Gastroesophageal sphincter (tissue), 4 donors: Measurements from ENCODE around the gene HSD17B13. TPM values are rescaled to one million over a fixed set of nuclear protein-coding genes. Genes with fewer than 3 reads are reported as not detected.
"Not testable (repeated sequence)": the region's sequence is repeated elsewhere in the genome, so short reads cannot be mapped to it uniquely, and the experiment has no call there.

Experiments used
- ATAC-seq: fragments of 150-250 bp; one replicate; pipeline ENCODE4 v1.9.1; 2016; ENCODE audit warnings: mild to moderate bottlenecking, moderate library complexity
- H3K27ac ChIP-seq, 4 donors: fragments of 200-600 bp; sonication (generic) in 3 of 4; 1 replicate in 3 of 4; 2 replicates in 1 of 4; pipeline ENCODE4 v1.5.1; 2016 to 2019
- H3K27me3 ChIP-seq: fragments of 200-600 bp; sonication (generic); one replicate; pipeline ENCODE4 v1.5.1; 2019
- H3K36me3 ChIP-seq, 2 donors: fragments of 200-600 bp; sonication (generic); one replicate each; pipeline ENCODE4 v1.5.1; 2019; ENCODE audit warnings: control low read depth in 1 of 2
- H3K4me1 ChIP-seq, 3 donors: fragments of 200-600 bp; sonication (generic); 1 replicate in 2 of 3; 2 replicates in 1 of 3; pipeline ENCODE4 v1.5.1; 2016 to 2019; ENCODE audit warnings: control low read depth in 2 of 3
- H3K4me3 ChIP-seq, 2 donors: fragments of 200-600 bp; sonication (generic); one replicate each; pipeline ENCODE4 v1.5.1; 2019; ENCODE audit warnings: mild to moderate bottlenecking in 1 of 2, moderate library complexity in 1 of 2
- H3K9me3 ChIP-seq, 3 donors: fragments of 200-600 bp; sonication (generic); one replicate each; pipeline ENCODE4 v1.5.1; 2017 to 2019; ENCODE audit warnings: control low read depth in 2 of 3
- CTCF ChIP-seq, 4 experiments: fragments of 200-600 bp in 2 of 4; fragments of 450-650 bp in 2 of 4; sonication (generic) in 1 of 4; IDR thresholded peaks; one replicate each; pipeline ENCODE4 v1.5.1; 2017 to 2019; ENCODE audit warnings: antibody characterized with exemption in 4 of 4, mild to moderate bottlenecking in 2 of 4, moderate library complexity in 2 of 4
- EP300 ChIP-seq: sonication (generic); formaldehyde crosslinking; IDR thresholded peaks from one replicate; pipeline ENCODE4 v1.6.1; 2017; ENCODE audit warnings: antibody characterized with exemption, mild to moderate bottlenecking
- POLR2A ChIP-seq, 2 donors: fragments of 450-650 bp; IDR thresholded peaks; one replicate each; pipeline ENCODE4 v1.6.1; 2017; ENCODE audit warnings: antibody characterized with exemption in 2 of 2, mild to moderate bottlenecking in 2 of 2, moderate library complexity in 1 of 2
- POLR2AphosphoS5 ChIP-seq: sonication (generic); formaldehyde crosslinking; IDR thresholded peaks from one replicate; pipeline ENCODE4 v1.6.1; 2017; ENCODE audit warnings: antibody characterized with exemption
- WGBS, 2 donors: methylation state at CpG; one replicate each; pipeline ENCODE4 v1.1.5; 2018; ENCODE audit warnings: low coverage in 1 of 2; 5-methylcytosine and 5-hydroxymethylcytosine counted together
- total RNA-seq, 4 donors: library from RNA; depleted of rRNA; stranded (reverse); fragments of >200 nt; gene quantifications; one replicate each; pipeline ENCODE4 v1.1.0, GENCODE V29; 2016

The HSD17B13 gene
- total RNA-seq, 4 donors from 2014 or later, result 0.54 to 1.1 (median 0.67) TPM

GRCh38 chr4:87299898-87300297 lies 22.8 kb downstream of the HSD17B13 start:
- WGBS, 2 donors, result 64 to 67% methylated on average over 4 of the region's 4 CpGs
- no peak for TF ChIP-seq EP300
- no peak for ATAC-seq
- Histone ChIP-seq H3K27ac (no peak overlapping the region), H3K36me3 (no peaks in the 10 kb centered on the region), H3K4me1 (no peaks in the 10 kb centered on the region), H3K9me3 (no peaks in the 10 kb centered on the region), H3K27me3 (no peaks in the 10 kb centered on the region), H3K4me3 (no peak overlapping the region)

GRCh38 chr4:87298362-87298761 lies 24.3 kb downstream of the HSD17B13 start:
- H3K27ac ChIP-seq, result no peak overlapping the region
- H3K4me3 ChIP-seq, result no peak overlapping the region
- ATAC-seq, result no peak
- 69 to 72% methylated on average over 2 of the region's 2 CpGs for WGBS, 2 donors
- no peaks in the 10 kb centered on the region for H3K36me3 ChIP-seq
- H3K27me3 ChIP-seq, result no peaks in the 10 kb centered on the region
- peaks cover 0 to 13% (median 0%) of the 10 kb centered on the region in 3 donors for H3K9me3 ChIP-seq
- TF ChIP-seq POLR2AphosphoS5 (no peak), CTCF (IDR thresholded peaks at IDR 0.05) (no peak), EP300 (no peak), POLR2A (IDR thresholded peaks at IDR 0.05) (no peak)
- no peaks in the 10 kb centered on the region for H3K4me1 ChIP-seq

GRCh38 chr4:87294911-87295310 lies 27.8 kb downstream of the HSD17B13 start:
- not testable (repeated sequence) for H3K4me3 ChIP-seq, ATAC-seq, H3K36me3 ChIP-seq, H3K27ac ChIP-seq, H3K4me1 ChIP-seq, H3K27me3 ChIP-seq
- peaks cover 0 to 13% (median 0%) of the 10 kb centered on the region in 3 donors for H3K9me3 ChIP-seq
- 73 to 93% methylated on average over 7 to 11 of the region's 11 CpGs for WGBS, 2 donors

- not testable (repeated sequence) for H3K36me3 ChIP-seq, H3K27ac ChIP-seq, H3K27me3 ChIP-seq, H3K4me1 ChIP-seq, H3K4me3 ChIP-seq, ATAC-seq
- H3K9me3 ChIP-seq, result peaks cover 0 to 13% (median 0%) of the 10 kb centered on the region in 3 donors
- 86 to 90% methylated on average over 7 of the region's 7 CpGs for WGBS, 2 donors
Observed at GRCh38 chr4:87293889-87294288, 28.8 kb downstream of the HSD17B13 start.

- ATAC-seq, result no peak
- H3K4me1 ChIP-seq, result no peaks in the 10 kb centered on the region
- WGBS, 2 donors, result no CpG with 5 or more reads among the region's 1 CpG
- no peaks in the 10 kb centered on the region for H3K36me3 ChIP-seq
- H3K9me3 ChIP-seq, result peaks cover 0 to 24% (median 0%) of the 10 kb centered on the region in 3 donors
- H3K27ac ChIP-seq, result no peak overlapping the region
- H3K27me3 ChIP-seq, result no peaks in the 10 kb centered on the region
- H3K4me3 ChIP-seq, result no peak overlapping the region
- TF ChIP-seq EP300, result no peak
- no peak for TF ChIP-seq POLR2A (IDR thresholded peaks at IDR 0.05)
- TF ChIP-seq POLR2AphosphoS5, result no peak
- no peak for TF ChIP-seq CTCF (IDR thresholded peaks at IDR 0.05)
Observed at GRCh38 chr4:87286970-87287369, 35.7 kb downstream of the HSD17B13 start.

GRCh38 chr4:87284268-87284667 lies 38.4 kb downstream of the HSD17B13 start:
- ATAC-seq, H3K36me3 ChIP-seq, H3K27me3 ChIP-seq, H3K4me3 ChIP-seq, H3K27ac ChIP-seq, H3K4me1 ChIP-seq: not testable (repeated sequence)
- peaks cover 0 to 24% (median 0%) of the 10 kb centered on the region in 3 donors for H3K9me3 ChIP-seq

GRCh38 chr4:87283151-87283550 lies 39.5 kb downstream of the HSD17B13 start:
- H3K4me3 ChIP-seq, result no peak overlapping the region
- peaks cover 0 to 24% (median 0%) of the 10 kb centered on the region in 3 donors for H3K9me3 ChIP-seq
- H3K27me3 ChIP-seq, result no peaks in the 10 kb centered on the region
- ATAC-seq, result no peak
- H3K27ac ChIP-seq, result no peak overlapping the region
- H3K4me1 ChIP-seq, result no peaks in the 10 kb centered on the region
- no peak for TF ChIP-seq POLR2A (IDR thresholded peaks at IDR 0.05)
- no peak for TF ChIP-seq POLR2AphosphoS5
- no peak for TF ChIP-seq CTCF (IDR thresholded peaks at IDR 0.05)
- no peak for TF ChIP-seq EP300
- 37 to 72% methylated on average over 3 of the region's 3 CpGs for WGBS, 2 donors
- no peaks in the 10 kb centered on the region for H3K36me3 ChIP-seq
